ENCODE measurements around the gene ITPR2. TPM values are rescaled to one million over a fixed set of nuclear protein-coding genes. Genes with fewer than 3 reads are reported as not detected.

The ITPR2 gene
- total RNA-seq, 3 donors from 2014 or later = 33.3 to 60.8 (median 54.0) TPM

DNA sequence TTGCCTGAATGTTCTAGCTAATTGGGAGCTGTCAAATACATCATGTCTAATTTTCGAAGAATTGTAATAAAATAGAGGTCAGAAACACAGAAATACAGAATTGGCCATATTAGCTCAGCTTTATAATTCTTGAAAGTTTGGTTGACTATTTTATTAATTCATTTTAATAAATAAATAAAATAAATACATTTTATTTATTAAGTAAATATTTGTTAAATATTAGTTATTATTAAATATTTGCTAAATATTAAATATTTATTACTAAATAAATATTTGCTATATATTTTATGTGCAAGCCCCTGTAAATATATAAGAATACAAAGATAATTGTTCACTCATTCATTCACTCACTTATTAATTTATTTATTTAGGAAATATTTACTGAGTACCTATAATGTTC, 406.3 kb downstream of the ITPR2 start:
- intact Hi-C loops (cut with DNase I, micrococcal nuclease) = no loop called here
- Histone ChIP-seq H3K9me3 (no peaks in the 10 kb centered on the region), H3K36me3 (ENCODE audit: low read depth) (no peaks in the 10 kb centered on the region), H3K4me1 (ENCODE audit: low read depth) (no peaks in the 10 kb centered on the region), H3K4me3 (no peak overlapping the region)
- TF ChIP-seq, protein P1, sequence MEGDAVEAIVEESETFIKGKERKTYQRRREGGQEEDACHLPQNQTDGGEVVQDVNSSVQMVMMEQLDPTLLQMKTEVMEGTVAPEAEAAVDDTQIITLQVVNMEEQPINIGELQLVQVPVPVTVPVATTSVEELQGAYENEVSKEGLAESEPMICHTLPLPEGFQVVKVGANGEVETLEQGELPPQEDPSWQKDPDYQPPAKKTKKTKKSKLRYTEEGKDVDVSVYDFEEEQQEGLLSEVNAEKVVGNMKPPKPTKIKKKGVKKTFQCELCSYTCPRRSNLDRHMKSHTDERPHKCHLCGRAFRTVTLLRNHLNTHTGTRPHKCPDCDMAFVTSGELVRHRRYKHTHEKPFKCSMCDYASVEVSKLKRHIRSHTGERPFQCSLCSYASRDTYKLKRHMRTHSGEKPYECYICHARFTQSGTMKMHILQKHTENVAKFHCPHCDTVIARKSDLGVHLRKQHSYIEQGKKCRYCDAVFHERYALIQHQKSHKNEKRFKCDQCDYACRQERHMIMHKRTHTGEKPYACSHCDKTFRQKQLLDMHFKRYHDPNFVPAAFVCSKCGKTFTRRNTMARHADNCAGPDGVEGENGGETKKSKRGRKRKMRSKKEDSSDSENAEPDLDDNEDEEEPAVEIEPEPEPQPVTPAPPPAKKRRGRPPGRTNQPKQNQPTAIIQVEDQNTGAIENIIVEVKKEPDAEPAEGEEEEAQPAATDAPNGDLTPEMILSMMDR (IDR thresholded peaks at IDR 0.05) = no peak
- ATAC-seq (no peak), DNase-seq (no peak)

DNA sequence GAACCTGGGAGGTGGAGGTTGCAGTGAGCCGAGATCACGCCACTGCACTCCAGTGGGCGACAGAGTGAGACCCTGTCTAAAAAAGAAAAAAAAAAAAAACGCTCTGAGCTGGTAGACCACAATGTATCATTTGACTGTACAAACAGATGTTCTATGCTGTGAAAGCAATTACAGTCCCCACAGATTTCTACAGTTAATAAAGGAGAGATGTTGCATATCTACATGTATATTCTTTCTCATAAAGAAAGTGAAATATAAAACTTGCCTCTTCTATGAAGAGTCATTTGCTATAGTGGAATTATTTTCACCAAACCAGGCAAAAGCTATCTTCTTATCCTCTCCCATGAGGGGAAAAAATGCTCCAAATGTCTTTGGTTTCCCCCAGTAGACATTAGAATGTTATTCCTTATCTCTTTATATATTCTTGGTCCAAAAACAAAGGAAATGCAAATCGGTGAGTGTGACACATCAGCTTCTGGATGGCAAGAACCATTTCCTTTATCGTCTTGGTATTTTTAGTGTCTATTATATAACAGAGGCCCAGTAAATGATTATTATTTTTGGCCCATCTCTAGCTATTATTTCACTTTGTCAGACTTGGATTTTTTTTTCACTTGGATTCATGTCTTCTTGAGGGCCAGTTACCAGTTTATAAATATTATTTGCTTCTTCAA, 407.3 kb downstream of the ITPR2 start:
- Histone ChIP-seq H3K36me3 (ENCODE audit: low read depth) (no peaks in the 10 kb centered on the region), H3K4me1 (ENCODE audit: low read depth) (no peaks in the 10 kb centered on the region), H3K4me3 (no peak overlapping the region), H3K9me3 (no peaks in the 10 kb centered on the region)
- intact Hi-C loops (cut with DNase I, micrococcal nuclease) = no loop called here
- TF ChIP-seq, protein P1 (IDR thresholded peaks at IDR 0.05) = no peak
- no peak for ATAC-seq
- no peak for DNase-seq

DNA sequence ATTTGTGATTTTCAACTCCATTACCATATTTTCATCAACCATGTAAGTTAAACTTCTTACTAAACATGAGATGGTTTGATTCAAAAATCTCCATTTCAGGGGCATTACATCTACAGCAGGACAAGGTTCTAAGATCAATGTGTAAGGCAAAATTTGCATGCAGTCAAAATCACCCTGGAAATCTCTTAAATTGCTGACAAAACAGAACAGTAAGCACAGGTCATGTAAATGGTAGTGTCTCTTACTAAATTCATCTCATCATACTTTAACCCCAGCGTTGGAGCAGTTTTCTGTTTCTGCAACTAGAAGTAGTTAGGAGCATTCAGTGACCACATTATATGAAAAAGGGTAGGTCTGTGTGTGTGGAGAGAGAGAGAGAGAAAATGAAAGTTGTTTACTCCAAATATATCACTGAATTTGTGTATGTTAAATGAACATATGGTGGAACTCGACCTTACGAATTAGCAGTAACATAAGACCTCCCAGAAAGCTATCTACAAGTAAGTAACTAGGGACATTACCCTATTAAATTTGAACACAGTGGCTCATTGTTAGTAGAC, 410.1 kb downstream of the ITPR2 start:
- Histone ChIP-seq H3K9me3 (no peaks in the 10 kb centered on the region), H3K4me1 (ENCODE audit: low read depth) (no peaks in the 10 kb centered on the region), H3K36me3 (ENCODE audit: low read depth) (no peaks in the 10 kb centered on the region), H3K4me3 (no peak overlapping the region)
- intact Hi-C loops (cut with DNase I, micrococcal nuclease) = loop anchor here in 1 of 2 donors (5.0 kb wide), 1 partner anchor 326 kb away; no protein-coding TSS in a partner anchor
- TF ChIP-seq, protein P1 (IDR thresholded peaks at IDR 0.05) = no peak
- DNase-seq (no peak), ATAC-seq (no peak)

DNA sequence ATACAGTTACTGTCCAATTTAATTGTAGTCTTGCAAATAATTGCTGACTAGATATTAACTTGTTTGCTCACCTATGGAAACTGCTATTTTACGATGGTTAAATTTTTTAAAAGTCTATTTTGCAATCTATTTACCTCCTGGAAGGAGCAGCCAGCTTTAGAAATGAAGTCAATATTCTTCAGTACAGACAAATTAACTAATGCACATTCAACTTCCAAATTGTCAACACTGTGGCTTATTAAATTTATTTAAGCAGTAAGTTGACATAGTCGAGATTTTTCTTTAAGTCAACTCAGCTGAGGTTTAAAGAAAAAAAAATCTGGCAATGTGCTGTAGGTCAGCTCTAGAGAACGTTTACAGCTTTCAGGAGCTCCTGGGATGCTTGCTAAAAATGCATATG, 416.4 kb downstream of the ITPR2 start:
- TF ChIP-seq, protein P1 (IDR thresholded peaks at IDR 0.05) = no peak
- Histone ChIP-seq H3K36me3 (ENCODE audit: low read depth) (no peaks in the 10 kb centered on the region), H3K4me3 (no peak overlapping the region), H3K9me3 (no peaks in the 10 kb centered on the region), H3K4me1 (ENCODE audit: low read depth) (no peaks in the 10 kb centered on the region)
- intact Hi-C loops (cut with DNase I, micrococcal nuclease) = no loop called here
- ATAC-seq (no peak), DNase-seq (no peak)

DNA sequence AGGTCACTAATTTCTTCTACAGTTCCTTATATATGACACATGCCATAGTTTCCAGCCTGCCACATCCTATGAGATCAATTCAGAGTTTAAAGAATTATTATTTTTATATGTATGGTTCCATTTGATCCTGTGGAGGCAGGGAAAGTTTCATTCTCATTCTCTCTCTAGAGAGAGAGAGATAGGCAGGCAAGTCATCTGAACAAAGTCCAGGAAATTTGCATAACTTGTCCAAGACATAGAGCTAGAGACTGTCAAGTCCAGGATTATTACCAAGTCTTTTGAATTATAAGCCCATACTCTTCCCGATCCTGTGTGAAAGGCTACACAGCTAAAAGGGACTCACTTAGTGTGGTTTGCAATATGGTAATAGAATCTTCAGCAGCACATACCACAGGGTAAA, 422.3 kb downstream of the ITPR2 start:
- Histone ChIP-seq H3K36me3 (ENCODE audit: low read depth) (no peaks in the 10 kb centered on the region), H3K4me3 (no peak overlapping the region), H3K9me3 (no peaks in the 10 kb centered on the region), H3K4me1 (ENCODE audit: low read depth) (no peaks in the 10 kb centered on the region)
- ATAC-seq = peak; percentile 70
- no peak for DNase-seq
- intact Hi-C loops (cut with DNase I, micrococcal nuclease) = no loop called here
- TF ChIP-seq, protein P1 (IDR thresholded peaks at IDR 0.05) = no peak

Data from mucosa of descending colon (tissue), 3 donors.